HEK293 (cell line): ENCODE results near the gene CNIH3.

Experiments
- CTCF ChIP-seq: fragments of 450-650 bp; formaldehyde crosslinking; IDR thresholded peaks from 2 replicates; pipeline ENCODE4 v1.5.1; 2016; ENCODE audit warnings: missing biosample characterization, missing genetic modification characterization
- GLI2 ChIP-seq: fragments of 450-650 bp; formaldehyde crosslinking; IDR thresholded peaks from 2 replicates; pipeline ENCODE4; 2017; ENCODE audit warnings: missing biosample characterization, missing genetic modification characterization, low read depth, borderline replicate concordance
- KLF10 ChIP-seq: fragments of 450-650 bp; IDR thresholded peaks from 2 replicates; pipeline ENCODE4 v1.5.1; 2018; ENCODE audit warnings: missing biosample characterization, mild to moderate bottlenecking, missing genetic modification characterization
- REST ChIP-seq: fragments of 450-650 bp; formaldehyde crosslinking; IDR thresholded peaks from 2 replicates; pipeline ENCODE4 v1.5.1; 2016; ENCODE audit warnings: missing biosample characterization, missing genetic modification characterization
- ZBTB44 ChIP-seq: fragments of 450-650 bp; IDR thresholded peaks from 2 replicates; pipeline ENCODE4 v1.5.1; 2018; ENCODE audit warnings: missing biosample characterization, mild to moderate bottlenecking, missing genetic modification characterization
- ZBTB48 ChIP-seq: fragments of 450-650 bp; formaldehyde crosslinking; IDR thresholded peaks from 2 replicates; pipeline ENCODE4 v1.5.1; 2016; ENCODE audit warnings: missing biosample characterization, missing genetic modification characterization
- ZNF302 ChIP-seq: fragments of 450-650 bp; formaldehyde crosslinking; IDR thresholded peaks from 2 replicates; pipeline ENCODE4 v1.5.1; 2016; ENCODE audit warnings: missing biosample characterization, missing genetic modification characterization, low read depth
- ZNF629 ChIP-seq: fragments of 450-650 bp; formaldehyde crosslinking; IDR thresholded peaks from 2 replicates; pipeline ENCODE4 v1.5.1; 2017; ENCODE audit warnings: missing biosample characterization, missing genetic modification characterization

GRCh38 chr1:224651188-224651587, 35.1 kb downstream of the CNIH3 start:
- TF ChIP-seq ZBTB44 (tag by site-specific recombination): no peak
- no peak for TF ChIP-seq KLF10
- TF ChIP-seq CTCF (tag by site-specific recombination): no peak
- TF ChIP-seq ZBTB48 (tag by site-specific recombination): no peak
- TF ChIP-seq REST: no peak
- no peak for TF ChIP-seq ZNF629 (tag by site-specific recombination)
- TF ChIP-seq GLI2: no peak
- TF ChIP-seq ZNF302 (tag by site-specific recombination): no peak
